Tibial nerve (tissue), 4 donors: ENCODE data around the gene ZGPAT. TPM values are rescaled to one million over a fixed set of nuclear protein-coding genes. Genes with fewer than 3 reads are reported as not detected.

Experiments used
- DNase-seq, 2 donors: peaks; one replicate each; pipeline ENCODE4 v3.0.0-alpha.2; 2019; ENCODE audit warnings: low spot score in 2 of 2
- H3K27ac ChIP-seq, 4 donors: fragments of 200-600 bp; sonication (generic) in 3 of 4; one replicate each; pipeline ENCODE4 v1.5.1; 2017 to 2019; ENCODE audit warnings: mild to moderate bottlenecking in 1 of 4
- H3K27me3 ChIP-seq, 2 donors: fragments of 200-600 bp; sonication (generic) in 1 of 2; one replicate each; pipeline versions ENCODE4 v1.5.1 to v1.6.0; 2017 to 2019
- H3K36me3 ChIP-seq, 3 donors: fragments of 200-600 bp; sonication (generic); one replicate each; pipeline ENCODE4 v1.5.1; 2018 to 2019
- H3K4me1 ChIP-seq, 4 donors: fragments of 200-600 bp; sonication (generic) in 3 of 4; one replicate each; pipeline ENCODE4 v1.5.1; 2017 to 2019
- H3K4me3 ChIP-seq, 4 donors: fragments of 200-600 bp; sonication (generic) in 3 of 4; one replicate each; pipeline ENCODE4 v1.5.1; 2017 to 2019; ENCODE audit warnings: mild to moderate bottlenecking in 1 of 4, moderate library complexity in 1 of 4
- H3K9me3 ChIP-seq, 4 donors: fragments of 200-600 bp; sonication (generic) in 3 of 4; one replicate each; pipeline ENCODE4 v1.5.1; 2017 to 2019
- EP300 ChIP-seq, 2 donors: sonication (generic); formaldehyde crosslinking; IDR thresholded peaks; one replicate each; pipeline ENCODE4 v1.6.1; 2017; ENCODE audit warnings: antibody characterized with exemption in 2 of 2, mild to moderate bottlenecking in 1 of 2
- POLR2A ChIP-seq, 2 donors: fragments of 450-650 bp; IDR thresholded peaks; one replicate each; pipeline ENCODE4 v1.6.1; 2017; ENCODE audit warnings: antibody characterized with exemption in 2 of 2, mild to moderate bottlenecking in 2 of 2, moderate library complexity in 2 of 2
- WGBS, 2 donors: methylation state at CpG; one replicate each; pipeline ENCODE4 v1.1.5; 2018; 5-methylcytosine and 5-hydroxymethylcytosine counted together
- total RNA-seq, 4 donors: library from RNA; depleted of rRNA; stranded (reverse); fragments of >200 nt; gene quantifications; one replicate each; pipeline ENCODE4 v1.1.0, GENCODE V29; 2016
- TF ChIP-seq, protein P1 (sequence below), 5 experiments: fragments of 200-600 bp in 3 of 5; fragments of 450-650 bp in 2 of 5; sonication (generic) in 3 of 5; IDR thresholded peaks; one replicate each; pipeline ENCODE4 v1.5.1; 2016 to 2019; ENCODE audit warnings: antibody characterized with exemption in 5 of 5, mild to moderate bottlenecking in 3 of 5, moderate library complexity in 2 of 5

ZGPAT gene
- total RNA-seq, 4 donors from 2014 or later: 27.5 to 70.8 (median 40.9) TPM

DNA sequence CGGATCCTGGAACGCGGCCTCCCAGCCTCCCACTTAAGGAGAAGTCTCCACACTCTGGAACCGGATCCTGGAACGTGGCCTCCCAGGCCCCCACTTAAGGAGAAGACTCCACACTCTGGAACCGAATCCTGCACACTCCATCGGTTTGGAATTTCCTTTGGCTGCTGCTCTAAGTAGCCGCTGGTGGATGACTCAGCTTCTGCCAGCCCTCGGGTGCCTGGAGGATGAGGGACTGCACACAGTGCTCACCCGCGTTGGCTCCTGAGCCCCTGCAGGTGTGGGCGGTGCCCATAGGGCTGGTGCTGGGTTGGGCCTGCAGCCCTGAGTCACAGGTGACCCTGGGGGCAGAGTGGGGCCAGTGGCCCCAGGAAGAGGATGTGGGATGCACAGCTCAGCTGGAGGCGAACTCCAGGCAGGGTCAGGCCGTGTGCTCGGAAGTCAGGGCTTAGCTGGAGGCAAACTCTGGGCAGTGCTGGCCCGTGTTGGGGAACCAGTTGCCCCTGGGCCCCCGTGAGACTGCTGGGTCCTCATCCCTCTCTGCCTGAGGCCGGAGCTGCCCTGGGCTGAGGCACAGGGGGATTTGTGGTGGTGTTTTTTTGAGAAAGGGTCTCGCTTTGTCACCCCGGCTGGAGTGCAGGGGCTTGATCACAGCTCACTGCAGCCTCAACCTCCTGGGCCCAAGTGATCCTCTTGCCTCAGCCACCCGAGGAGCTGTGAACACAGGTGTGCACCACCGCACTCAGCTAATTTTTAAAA is 25.3 kb upstream of the ZGPAT start:
- H3K36me3 ChIP-seq: peaks cover 0 to 52% (median 0%) of the 10 kb centered on the region in 3 donors
- H3K4me1 ChIP-seq: peaks cover 0 to 48% (median 31%) of the 10 kb centered on the region in 4 donors
- DNase-seq: peak in 1 of 2 donors; percentile 46
- H3K27me3 ChIP-seq: no peaks in the 10 kb centered on the region
- no peak for TF ChIP-seq POLR2A (IDR thresholded peaks at IDR 0.05)
- TF ChIP-seq, protein P1, sequence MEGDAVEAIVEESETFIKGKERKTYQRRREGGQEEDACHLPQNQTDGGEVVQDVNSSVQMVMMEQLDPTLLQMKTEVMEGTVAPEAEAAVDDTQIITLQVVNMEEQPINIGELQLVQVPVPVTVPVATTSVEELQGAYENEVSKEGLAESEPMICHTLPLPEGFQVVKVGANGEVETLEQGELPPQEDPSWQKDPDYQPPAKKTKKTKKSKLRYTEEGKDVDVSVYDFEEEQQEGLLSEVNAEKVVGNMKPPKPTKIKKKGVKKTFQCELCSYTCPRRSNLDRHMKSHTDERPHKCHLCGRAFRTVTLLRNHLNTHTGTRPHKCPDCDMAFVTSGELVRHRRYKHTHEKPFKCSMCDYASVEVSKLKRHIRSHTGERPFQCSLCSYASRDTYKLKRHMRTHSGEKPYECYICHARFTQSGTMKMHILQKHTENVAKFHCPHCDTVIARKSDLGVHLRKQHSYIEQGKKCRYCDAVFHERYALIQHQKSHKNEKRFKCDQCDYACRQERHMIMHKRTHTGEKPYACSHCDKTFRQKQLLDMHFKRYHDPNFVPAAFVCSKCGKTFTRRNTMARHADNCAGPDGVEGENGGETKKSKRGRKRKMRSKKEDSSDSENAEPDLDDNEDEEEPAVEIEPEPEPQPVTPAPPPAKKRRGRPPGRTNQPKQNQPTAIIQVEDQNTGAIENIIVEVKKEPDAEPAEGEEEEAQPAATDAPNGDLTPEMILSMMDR (IDR thresholded peaks at IDR 0.05): no peak
- TF ChIP-seq EP300 (IDR thresholded peaks at IDR 0.05): peak in 1 of 2 donors; percentile 45
- H3K4me3 ChIP-seq: no peak overlapping the region
- 48 to 52% methylated on average over 16 to 22 of the region's 22 CpGs for WGBS, 2 donors
- H3K27ac ChIP-seq: peak overlapping the region in 3 of 4 donors; percentile 59 to 83 (median 79)
- H3K9me3 ChIP-seq: no peaks in the 10 kb centered on the region

DNA sequence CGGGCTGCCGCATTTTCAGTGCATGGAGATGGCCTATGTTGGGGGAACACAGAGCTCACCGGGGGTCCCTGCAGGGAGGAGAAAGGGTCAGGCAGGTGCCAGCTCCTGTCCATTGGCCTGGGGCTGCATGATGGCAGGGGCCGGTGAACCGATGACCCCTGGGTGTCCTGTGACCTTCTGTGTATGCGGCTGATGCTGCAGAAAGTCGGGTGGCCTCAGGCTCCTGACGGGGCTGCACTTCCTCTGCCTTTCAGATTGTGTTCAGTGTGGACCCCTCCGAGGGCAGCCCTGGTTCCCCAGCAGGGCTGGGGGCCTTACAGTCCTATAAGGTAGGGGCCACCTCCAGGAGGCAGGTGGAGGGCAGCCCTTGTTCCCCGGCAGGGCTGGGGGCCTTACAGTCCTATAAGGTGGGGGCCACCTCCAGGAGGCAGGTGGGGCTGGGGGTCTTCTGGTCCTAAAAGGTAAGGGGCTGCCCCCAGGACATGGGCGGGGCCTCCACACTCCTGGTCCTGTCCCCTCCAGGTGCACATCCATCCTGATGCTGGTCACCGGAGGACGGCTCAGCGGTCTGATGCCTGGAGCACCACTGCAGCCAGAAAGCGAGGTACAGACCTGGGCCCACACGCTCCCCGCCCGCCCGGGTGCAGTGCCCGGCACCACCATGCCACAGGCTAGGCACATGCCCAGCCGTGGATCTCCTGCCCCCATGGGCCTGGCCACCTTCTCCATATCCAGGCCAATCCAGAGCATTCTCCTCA is 22.4 kb upstream of the ZGPAT start:
- no peaks in the 10 kb centered on the region for H3K27me3 ChIP-seq
- peaks cover 0 to 32% (median 0%) of the 10 kb centered on the region in 3 donors for H3K36me3 ChIP-seq
- 92 to 93% methylated on average over 10 to 15 of the region's 21 CpGs for WGBS, 2 donors
- DNase-seq: no peak
- peaks cover 0 to 67% (median 45%) of the 10 kb centered on the region in 4 donors for H3K4me1 ChIP-seq
- H3K9me3 ChIP-seq: no peaks in the 10 kb centered on the region
- H3K4me3 ChIP-seq: no peak overlapping the region
- TF ChIP-seq POLR2A (IDR thresholded peaks at IDR 0.05) (no peak), EP300 (IDR thresholded peaks at IDR 0.05) (no peak)
- TF ChIP-seq, protein P1 (IDR thresholded peaks at IDR 0.05): no peak
- H3K27ac ChIP-seq: peak overlapping the region; percentile 78 to 97 (median 90)

DNA sequence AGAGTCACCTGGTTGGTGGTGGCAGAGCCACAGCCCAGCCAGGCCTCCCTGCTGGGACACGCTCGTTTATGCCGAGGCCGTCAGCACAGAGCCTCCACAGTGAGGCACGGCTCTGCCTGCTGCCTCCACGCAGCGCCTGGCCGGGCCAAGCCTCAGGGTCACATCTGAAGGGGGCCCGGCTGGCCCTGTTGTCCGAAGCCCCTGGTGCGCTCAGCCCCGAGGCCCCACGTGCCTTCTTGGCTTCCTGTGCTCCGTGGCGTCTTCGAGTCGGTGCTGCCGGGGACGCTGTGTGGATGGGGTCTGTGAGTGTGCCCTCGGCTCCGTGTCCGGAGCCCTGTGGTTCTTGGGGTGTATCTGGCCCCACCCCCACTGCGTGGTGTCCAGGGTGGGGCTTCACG is 21.7 kb upstream of the ZGPAT start:
- 50 to 82% methylated on average over 5 to 9 of the region's 24 CpGs for WGBS, 2 donors
- TF ChIP-seq, protein P1 (IDR thresholded peaks at IDR 0.05): no peak
- TF ChIP-seq EP300 (IDR thresholded peaks at IDR 0.05) (no peak), POLR2A (IDR thresholded peaks at IDR 0.05) (no peak)
- Histone ChIP-seq H3K36me3 (peaks cover 0 to 32% (median 0%) of the 10 kb centered on the region in 3 donors), H3K27me3 (no peaks in the 10 kb centered on the region), H3K9me3 (no peaks in the 10 kb centered on the region), H3K27ac (peak overlapping the region; percentile 78 to 97 (median 90)), H3K4me1 (peaks cover 0 to 74% (median 45%) of the 10 kb centered on the region in 4 donors), H3K4me3 (peak overlapping the region in 2 of 4 donors; percentile 6 to 29)
- no peak for DNase-seq

DNA sequence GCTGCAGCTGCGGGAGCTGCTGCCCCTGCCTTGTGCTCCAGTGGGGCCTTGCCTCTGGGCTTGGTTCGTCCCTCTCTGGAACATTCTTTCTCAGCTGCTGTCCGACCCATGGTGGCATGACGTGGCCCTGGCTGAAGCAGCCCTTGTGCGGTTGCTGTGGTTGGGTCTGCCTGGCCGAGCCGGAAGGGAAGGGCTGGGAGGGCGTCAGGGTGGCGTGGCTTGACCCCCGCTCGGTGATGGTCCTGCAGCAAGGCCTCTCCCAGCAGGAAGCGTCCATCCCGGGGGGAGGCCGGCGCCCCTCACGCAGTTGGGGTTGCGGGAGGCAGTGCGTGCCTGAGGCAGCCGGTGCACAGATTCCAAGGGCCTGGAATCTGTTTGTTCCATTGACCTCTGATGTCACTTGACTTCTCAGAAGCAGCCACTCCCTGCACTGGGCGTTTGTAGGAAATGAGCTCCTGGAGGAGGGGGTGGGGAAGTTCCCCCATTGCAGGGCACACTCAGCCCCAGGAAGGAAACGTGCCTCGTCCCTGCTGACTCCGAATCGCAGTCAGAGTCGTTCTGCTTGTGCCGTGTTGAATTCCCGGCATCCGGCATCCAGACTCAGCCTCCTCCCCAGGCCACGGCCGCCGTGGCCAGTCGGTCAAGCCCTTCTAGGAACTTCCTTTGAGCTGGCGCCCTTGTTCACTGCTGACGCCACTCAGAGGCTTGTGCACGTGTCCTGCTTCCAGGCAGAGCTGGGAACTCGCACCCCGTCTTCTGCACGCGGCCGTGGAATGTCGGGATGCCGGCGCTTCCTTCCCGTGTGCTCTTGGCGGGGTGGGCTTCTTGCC is 21.1 kb upstream of the ZGPAT start:
- peaks cover 0 to 74% (median 45%) of the 10 kb centered on the region in 4 donors for H3K4me1 ChIP-seq
- H3K36me3 ChIP-seq: peaks cover 0 to 31% (median 0%) of the 10 kb centered on the region in 3 donors
- peak overlapping the region; percentile 3 to 29 (median 14) for H3K4me3 ChIP-seq
- no peaks in the 10 kb centered on the region for H3K27me3 ChIP-seq
- no peaks in the 10 kb centered on the region for H3K9me3 ChIP-seq
- peak overlapping the region; percentile 78 to 97 (median 90) for H3K27ac ChIP-seq
- TF ChIP-seq EP300 (IDR thresholded peaks at IDR 0.05) (peak; percentile 82 to 91), POLR2A (IDR thresholded peaks at IDR 0.05) (peak in 1 of 2 donors; percentile 30)
- TF ChIP-seq, protein P1 (IDR thresholded peaks at IDR 0.05): peak in 1 of 5 experiments; percentile 17
- peak; percentile 59 to 75 for DNase-seq
- 1 to 10% methylated on average over 21 to 44 of the region's 45 CpGs for WGBS, 2 donors
